HK-2 (cell line): Measurements from ENCODE around the gene MAP3K7.
A peak's percentile ranks its signal among the peaks of the same experiment; 100 is the strongest.

ENCODE experiments used
- DNase-seq: peaks from one replicate; pipeline ENCODE4 v3.0.0-alpha.2; 2018; ENCODE audit not compliant: unreplicated experiment

Gene MAP3K7

DNA sequence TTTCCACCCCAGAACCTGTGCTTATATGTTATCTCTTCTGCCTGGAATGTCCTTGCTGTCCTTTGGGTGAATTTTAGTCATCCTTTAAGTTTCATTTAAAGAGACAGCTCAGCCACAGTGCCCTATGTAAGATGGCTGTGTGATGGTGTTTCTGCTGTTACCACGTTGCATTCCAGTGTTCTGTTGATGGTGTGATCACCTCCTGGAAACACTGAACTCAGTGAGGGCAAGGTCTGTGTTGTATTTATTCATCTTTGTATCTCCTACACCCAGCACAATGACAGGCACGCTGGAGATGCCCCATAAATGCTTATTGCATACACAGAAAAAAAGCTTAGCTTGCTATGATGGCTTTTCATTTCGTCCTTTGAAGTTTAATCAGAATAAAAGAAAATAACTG is 102.5 kb downstream of the MAP3K7 start:
- no peak for DNase-seq

DNA sequence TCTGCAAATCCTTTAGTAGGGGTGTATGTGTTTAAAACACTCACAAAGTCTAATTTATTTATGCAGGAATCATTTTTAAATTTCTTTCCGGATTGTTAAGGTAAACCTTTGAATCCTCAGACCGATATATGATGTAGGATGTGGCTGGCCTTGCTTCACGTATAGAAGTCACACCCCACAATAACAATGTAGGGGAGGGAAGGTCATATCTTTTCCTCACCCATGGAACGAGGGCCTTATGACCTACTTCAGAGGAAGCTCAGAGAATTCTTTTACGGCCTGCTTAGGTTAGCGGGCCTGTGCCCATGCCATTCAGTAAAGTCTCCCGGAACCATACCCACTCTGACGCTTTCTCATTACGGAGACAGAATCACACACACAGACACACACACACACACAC is 102.9 kb downstream of the MAP3K7 start:
- no peak for DNase-seq

DNA sequence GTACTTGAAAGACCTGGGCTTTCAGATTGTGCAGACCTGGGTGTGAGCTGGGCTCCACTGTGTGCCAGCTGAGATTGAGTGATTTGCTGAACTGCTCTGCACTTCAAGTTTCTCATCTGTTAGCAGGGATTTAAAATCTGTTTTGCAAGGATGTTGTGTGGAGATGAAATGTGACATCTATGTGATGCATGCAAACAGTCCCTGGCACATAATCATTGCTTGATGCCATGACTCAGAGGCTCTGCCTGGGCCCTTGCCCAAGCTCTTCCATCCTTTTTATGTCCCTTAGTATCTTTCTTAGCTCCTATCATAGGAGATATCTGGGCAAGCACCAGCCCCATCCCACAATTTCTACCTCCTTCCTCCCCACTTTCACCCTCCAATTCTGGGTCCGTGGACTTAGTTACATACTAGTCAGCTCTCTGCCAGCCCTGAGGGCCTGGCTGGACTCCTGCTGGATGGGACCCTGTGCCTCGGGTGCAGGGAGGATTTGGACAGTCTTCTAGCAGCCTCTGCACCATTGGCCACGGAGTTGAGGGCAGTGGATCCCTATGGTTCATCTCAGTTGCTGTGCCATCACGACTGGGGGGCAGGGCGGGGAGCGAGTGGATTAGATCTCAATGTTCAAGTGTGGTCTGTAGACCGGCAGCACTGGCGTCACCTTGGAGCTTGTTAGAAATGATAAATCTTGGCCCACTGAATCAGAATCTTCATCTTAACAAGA is 103.6 kb downstream of the MAP3K7 start:
- no peak for DNase-seq

DNA sequence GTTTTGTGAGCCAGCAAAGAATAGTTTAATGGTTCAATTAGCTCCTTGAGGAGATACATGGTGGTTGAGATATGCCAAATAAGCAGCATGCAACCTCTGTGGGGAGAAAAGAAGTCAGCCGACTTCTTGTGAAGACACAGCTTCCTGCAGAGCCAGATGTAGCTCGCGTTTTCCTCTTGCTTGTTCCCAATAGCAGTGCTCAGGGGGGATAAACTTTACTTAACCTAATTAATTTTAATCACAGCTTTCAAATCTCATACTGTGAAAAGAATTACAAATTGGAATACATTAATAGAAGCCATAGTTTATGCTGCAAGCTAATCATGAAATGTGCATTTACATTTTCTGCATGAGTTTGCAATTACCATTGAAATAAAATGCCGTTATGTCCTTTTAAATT is 106.2 kb downstream of the MAP3K7 start:
- DNase-seq = no peak

DNA sequence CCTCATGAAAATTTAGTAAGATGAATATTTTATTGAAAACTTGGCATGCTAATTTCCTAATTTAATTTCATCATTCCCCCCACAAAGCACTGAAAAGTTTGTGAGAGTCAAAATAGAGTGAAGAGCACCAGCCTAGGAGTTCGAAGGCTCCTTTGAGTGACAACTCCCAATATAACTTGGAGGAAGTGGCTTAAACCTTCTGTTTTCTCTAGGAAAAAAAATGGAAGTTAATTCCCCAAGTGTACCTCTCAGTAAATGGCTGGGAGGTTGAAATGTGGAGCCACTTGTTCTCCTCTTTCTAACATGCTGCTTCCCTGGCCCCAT is 107.3 kb downstream of the MAP3K7 start:
- DNase-seq = no peak

DNA sequence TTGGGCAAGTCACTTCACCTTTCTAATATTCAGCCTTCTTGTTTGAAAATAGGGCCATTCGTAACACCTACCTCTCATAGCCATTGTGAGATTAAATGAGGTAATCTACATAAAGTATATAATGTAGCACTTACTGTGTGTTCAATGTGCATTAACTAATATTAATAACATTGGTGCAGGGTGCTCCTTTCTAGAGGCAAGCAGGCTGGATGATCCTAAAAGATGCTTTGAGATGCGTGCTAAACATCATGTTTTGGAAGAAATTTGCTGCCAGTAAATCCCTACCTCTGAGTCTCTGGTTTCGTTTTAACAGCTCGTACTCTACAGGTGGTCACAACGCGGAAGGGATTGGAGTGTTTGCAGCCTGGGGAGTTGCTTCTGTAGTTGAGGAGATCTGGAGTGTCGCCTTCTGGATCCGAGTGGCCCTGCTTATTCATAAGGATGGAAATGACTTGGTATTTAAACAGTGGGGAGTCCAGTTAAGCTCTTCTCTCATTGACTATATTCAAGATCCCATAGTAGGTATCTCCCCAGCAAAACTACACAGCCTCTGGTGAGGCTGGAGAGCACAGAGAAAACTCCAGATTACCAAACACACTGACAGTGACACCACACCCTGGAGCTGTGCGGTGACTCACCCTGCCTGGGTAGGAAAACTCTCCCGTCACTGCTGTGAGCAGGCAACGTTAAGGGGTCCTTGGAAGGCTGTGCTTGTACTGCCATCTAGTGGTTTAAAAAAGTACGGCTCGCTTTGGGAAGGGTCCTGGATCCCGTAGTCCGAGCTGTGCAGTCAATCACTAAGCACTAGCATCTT is 107.9 kb downstream of the MAP3K7 start:
- DNase-seq = peak; percentile 84

DNA sequence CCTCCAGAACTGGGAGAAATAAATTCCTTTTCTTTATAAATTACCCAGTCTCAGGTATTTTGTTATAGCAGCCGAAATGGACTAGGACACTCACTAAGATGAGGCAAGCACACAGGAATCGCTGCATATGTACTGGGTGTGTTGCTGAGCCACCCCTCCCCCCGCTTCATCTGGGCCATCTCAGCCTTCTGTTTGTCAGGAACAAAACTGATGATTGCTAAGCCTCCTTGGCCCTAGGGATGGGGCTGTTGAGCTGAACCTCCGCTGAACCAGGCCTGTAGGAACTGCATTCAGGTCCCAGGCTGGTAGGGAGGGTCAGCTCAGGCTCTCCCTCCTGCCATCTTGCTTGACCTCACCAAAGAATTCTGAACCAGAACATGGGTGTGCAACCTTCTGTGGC is 108.6 kb downstream of the MAP3K7 start:
- no peak for DNase-seq

DNA sequence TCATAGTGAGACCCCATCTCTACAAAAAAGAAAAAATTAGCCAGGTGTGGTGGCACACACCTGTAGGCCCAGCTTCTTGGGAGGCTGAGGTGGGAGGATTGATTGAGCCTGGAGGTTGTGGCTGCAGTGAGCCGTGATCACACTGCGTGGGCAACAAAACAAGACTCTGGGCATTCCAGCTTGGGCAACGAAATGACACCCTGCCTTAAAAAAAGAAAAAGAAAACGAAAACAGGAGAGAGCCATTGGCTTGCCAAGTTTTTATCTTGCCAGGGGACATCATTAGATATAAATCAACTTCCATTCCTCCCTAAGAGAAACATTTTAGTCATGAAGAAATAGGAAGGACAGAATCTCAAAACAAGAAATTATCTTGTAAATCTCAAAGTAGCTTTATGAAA is 109.5 kb downstream of the MAP3K7 start:
- no peak for DNase-seq

DNA sequence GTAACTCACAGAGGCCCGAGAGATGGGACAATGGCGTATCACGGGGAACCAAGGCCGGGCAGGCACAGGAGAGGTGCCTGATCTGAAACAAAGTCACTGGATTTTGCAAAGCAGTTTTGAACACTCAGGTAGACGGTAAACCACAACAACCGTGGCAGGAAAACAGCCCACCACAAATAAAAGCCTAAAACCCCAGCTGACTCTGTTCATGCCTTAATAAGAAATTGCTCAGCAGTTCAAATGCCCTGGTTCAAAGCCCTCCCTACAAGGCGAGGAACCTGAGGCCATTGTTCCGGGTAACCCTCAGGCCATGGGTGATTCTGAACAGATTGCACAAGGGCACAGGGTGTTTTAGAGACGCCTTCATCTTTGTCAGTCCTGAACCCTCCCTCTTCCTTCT is 114.2 kb downstream of the MAP3K7 start:
- DNase-seq = no peak

DNA sequence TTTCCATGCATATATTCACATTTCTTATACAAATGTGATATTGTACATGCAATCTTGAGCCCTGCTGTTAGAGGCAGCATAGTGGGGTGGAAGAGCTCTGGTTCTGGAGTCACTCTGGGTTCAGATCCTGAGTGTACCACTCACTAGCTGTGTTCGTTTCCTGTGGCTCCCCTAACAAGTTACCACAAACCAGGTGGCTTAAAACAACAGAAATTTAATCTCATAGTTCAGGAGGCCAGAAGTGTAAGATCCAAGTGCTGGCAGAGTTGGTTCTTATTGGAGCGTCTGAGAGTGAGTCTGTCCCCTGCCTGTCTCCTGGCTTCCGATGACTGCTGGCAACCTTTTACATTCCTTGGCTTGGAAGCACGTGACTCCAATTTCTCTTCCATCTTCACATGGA is 115.6 kb downstream of the MAP3K7 start:
- no peak for DNase-seq

DNA sequence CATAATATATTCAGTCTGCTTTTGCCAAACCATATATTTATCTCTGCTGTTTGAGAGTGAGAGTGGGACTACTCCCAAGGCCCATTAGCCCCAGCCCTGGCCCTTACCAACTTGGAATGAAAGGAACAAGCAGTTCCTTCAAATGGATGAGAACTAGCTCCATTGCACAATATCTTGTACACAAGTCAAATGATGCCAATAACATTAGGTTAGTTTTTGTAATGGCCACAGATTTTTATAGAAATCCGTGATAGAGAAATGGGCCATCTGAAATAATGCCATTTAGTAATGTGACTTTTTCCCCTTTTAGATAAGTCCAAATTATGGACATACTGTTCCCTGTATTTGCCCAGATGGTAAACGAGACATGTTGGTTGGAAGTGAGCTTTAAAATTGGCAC is 117.0 kb downstream of the MAP3K7 start:
- DNase-seq = no peak

DNA sequence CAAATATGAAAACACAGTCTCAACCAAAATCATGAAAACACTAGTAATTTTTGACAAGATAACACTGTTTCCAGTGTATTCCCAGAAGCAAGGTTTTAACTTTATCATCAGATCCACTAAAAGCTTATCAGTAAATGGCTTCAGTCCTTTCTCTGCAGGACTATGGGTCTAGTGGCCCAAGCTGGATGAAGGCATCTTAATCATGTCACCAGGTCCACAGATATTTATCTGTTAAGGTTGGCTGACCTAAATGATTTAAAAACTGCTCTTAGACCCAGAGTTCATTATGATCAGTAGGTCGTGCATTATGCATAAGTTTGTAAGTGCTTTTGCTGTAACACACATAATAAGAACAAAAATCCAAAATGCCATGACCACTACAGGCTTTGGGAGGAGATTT is 118.0 kb downstream of the MAP3K7 start:
- no peak for DNase-seq

DNA sequence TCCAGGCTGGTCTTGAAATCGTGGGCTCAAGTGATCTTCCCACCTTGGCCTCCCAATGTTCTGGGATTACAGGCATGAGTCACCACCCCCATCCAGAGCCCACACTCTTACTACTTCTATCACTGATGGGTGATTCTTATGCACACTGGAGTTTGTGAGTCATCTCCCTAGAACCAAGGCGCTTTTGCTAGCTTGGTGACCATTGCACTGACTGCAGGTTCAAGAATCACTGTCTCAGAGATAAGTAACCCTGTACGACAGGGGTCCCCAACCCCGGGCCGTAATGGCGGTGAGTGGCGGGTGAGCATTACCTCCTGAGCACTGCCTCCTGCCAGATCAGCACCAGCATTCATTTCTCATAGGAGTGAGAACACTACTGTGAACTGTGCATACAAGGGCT is 118.8 kb downstream of the MAP3K7 start:
- DNase-seq = peak; percentile 27

DNA sequence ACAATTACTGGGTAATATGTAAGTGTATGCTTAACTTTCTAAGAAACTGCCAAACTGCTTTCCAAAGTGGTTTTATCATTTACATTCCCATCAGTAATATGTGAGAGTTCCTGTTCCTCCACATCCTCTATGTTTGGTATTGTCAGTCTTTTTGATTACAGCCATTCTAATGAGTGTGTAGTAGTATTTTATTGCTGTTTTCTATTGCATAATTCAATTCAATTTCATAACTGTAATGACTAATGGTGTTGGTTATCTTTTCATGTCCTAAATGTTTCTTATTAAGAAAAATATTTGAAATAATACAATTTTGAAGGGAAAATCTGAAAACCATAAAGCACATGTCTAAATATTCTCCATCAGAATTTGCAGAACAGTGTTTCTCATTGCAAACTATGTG is 119.3 kb downstream of the MAP3K7 start:
- no peak for DNase-seq

DNA sequence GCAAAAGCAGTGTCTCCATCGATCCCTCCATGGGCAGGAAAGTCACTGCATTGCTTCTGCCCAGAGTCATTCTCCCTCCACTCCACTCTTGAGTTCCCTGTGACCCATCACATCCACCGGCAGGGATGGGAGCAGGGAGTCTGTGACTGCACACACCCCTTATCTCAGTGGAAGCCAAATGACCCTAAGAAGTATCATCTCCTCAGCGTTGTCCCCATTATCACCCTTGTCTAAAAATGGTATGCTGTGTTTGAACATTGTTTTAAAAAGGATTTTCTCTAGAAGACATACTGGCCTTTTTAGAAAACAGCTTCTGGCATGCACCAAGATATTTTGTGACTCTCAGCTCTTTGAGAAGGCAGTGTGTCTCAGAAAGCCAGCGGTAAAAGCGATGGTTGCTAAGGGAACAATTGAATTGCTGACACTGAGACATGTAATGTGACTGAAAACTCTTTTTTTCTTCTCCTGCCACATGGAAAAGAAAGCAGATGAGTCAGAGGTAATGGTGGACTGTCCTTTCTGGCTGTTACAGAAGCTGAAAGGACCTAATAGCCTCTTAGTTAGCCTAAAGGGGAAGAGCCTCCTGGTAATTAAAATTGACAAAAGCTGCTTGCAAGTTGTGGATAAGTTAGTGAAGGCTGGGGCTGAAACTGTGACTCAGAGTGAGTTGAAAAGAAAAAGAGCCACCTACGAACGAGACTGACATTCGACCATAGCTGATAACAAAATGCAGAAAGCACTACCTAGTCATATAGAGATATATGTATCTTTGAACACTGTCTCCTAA is 120.5 kb downstream of the MAP3K7 start:
- DNase-seq = no peak

DNA sequence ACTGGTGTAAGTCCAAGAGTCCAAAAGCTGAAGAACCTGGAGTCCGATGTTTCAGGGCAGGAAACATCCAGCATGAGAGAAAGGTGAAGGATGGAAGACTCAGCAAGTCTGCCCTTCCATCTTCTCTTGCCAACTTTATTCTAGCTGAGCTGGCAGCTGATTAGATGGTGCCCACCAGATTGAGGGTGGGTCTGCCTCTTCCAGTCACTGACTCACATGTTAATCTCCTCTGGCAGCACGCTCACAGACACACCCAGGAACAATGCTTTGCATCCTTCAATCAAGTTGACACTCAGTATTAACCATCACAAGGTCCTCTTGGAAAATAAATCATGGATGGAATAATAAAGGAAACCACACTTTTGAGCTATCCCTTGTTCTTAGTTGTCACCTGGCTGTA is 121.2 kb downstream of the MAP3K7 start:
- DNase-seq = no peak

DNA sequence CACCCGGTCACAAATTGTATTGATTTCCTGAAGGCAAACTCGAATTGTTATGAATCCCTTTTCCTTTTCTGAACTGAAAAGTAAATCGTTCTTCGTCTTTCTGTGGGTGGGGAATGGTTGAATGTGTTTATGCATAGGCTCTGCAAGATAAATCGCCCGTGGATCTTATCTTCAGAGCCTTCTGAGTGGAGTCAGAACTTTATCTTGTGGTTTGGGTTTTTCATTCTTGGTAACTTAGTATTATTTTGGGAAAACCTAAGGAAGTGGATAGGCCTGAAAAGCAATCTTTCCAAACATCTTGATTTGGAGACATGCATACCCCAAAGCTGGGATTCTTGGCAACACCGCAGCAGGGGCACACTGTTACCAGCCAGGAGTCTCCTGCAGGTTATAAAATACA is 122.4 kb downstream of the MAP3K7 start:
- no peak for DNase-seq

DNA sequence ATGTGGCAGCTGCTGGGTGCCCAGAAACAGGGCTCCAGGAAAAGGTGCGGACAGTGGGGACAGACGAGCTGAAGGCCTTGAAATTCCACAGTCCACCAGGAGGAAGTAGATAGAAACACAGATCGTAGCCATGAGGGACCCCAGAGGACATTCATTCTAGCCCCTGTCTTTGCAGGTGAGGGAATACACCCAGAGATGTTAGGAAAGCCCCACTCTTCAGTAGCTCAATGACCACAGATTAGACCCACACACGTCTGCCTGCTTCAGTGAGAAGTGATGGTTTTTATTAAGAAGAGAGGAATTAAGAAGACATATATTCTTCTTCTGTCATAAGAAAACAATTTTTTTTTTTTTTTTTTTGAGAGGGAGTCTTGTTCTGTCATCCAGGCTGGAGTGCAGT is 123.0 kb downstream of the MAP3K7 start:
- DNase-seq = no peak
